Neural cell (in vitro differentiated cells): ENCODE data around the gene LHB.

ENCODE experiments used
- POLR2AphosphoS5 ChIP-seq: IDR thresholded peaks from 2 replicates; pipeline ENCODE4 v1.6.1; 2012
- TF ChIP-seq, protein P1 (sequence below): fragments of 450-650 bp; IDR thresholded peaks from 2 replicates; pipeline ENCODE4 v1.5.1; 2014; ENCODE audit warnings: antibody characterized with exemption, mild to moderate bottlenecking, moderate library complexity; ENCODE audit not compliant: poor library complexity, severe bottlenecking

DNA sequence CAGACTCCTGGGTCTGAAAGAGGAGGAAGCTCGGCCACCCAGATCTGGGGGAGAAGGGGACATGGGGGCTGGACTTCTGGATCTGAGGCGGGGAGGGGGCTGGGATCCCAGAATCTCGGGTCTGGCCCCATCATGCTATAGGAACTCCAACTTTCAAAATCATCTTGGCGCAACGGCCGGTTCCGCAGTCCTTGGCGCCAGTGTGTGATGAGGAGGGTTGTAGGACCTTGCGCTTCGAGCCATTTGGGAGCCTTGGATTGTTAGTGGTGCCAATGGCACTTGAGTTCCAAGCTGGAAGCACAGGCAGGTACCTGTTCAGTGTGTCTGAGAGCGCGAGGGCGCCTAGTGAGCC, 22.9 kb downstream of the LHB start:
- TF ChIP-seq, protein P1, sequence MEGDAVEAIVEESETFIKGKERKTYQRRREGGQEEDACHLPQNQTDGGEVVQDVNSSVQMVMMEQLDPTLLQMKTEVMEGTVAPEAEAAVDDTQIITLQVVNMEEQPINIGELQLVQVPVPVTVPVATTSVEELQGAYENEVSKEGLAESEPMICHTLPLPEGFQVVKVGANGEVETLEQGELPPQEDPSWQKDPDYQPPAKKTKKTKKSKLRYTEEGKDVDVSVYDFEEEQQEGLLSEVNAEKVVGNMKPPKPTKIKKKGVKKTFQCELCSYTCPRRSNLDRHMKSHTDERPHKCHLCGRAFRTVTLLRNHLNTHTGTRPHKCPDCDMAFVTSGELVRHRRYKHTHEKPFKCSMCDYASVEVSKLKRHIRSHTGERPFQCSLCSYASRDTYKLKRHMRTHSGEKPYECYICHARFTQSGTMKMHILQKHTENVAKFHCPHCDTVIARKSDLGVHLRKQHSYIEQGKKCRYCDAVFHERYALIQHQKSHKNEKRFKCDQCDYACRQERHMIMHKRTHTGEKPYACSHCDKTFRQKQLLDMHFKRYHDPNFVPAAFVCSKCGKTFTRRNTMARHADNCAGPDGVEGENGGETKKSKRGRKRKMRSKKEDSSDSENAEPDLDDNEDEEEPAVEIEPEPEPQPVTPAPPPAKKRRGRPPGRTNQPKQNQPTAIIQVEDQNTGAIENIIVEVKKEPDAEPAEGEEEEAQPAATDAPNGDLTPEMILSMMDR: no peak
- TF ChIP-seq POLR2AphosphoS5: no peak
